ENCODE results near the gene VILL. TPM values are rescaled to one million over a fixed set of nuclear protein-coding genes. Genes with fewer than 3 reads are reported as not detected.
A peak's percentile ranks its signal among the peaks of the same experiment; 100 is the strongest.

Gene VILL
- total RNA-seq, 4 donors from 2014 or later = 5.5 to 13.0 (median 9.5) TPM

GRCh38 chr3:38027466-38028465, 37.2 kb downstream of the VILL start:
- no peak for DNase-seq
- H3K4me3 ChIP-seq (replicated peaks in 1 of 3) = no peak overlapping the region
- H3K4me1 ChIP-seq = peaks cover 39 to 42% of the 10 kb centered on the region in 2 donors
- H3K27ac ChIP-seq = peak overlapping the region in 2 of 3 donors; percentile 81 to 94
- no peaks in the 10 kb centered on the region for H3K9me3 ChIP-seq
- WGBS, 2 donors = 88 to 92% methylated on average over 6 of the region's 6 CpGs
- TF ChIP-seq CTCF (IDR thresholded peaks at IDR 0.05) (no peak), POLR2A (IDR thresholded peaks at IDR 0.05) (no peak)
- H3K36me3 ChIP-seq = no peaks in the 10 kb centered on the region
- H3K27me3 ChIP-seq = no peaks in the 10 kb centered on the region
- intact Hi-C loops (cut with DNase I) = no loop called here

- Histone ChIP-seq H3K27me3 (no peaks in the 10 kb centered on the region), H3K36me3 (no peaks in the 10 kb centered on the region), H3K9me3 (no peaks in the 10 kb centered on the region), H3K4me1 (peaks cover 36% of the 10 kb centered on the region in 2 donors), H3K27ac (peak overlapping the region; percentile 5 to 94 (median 81)), H3K4me3 (replicated peaks in 1 of 3) (peak overlapping the region in 1 of 3 donors; percentile 57)
- intact Hi-C loops (cut with DNase I) = no loop called here
- WGBS, 2 donors = 16 to 28% methylated on average over 23 to 37 of the region's 45 CpGs
- DNase-seq = peak in 1 of 2 donors; percentile 26
- no peak for TF ChIP-seq CTCF (IDR thresholded peaks at IDR 0.05)
- TF ChIP-seq POLR2A (IDR thresholded peaks at IDR 0.05) = no peak
Observed at GRCh38 chr3:38028621-38029361, 38.2 kb downstream of the VILL start.

- peaks cover 34 to 36% of the 10 kb centered on the region in 2 donors for H3K4me1 ChIP-seq
- 2 to 3% methylated on average over 6 to 14 of the region's 75 CpGs for WGBS, 2 donors
- intact Hi-C loops (cut with DNase I) = no loop called here
- no peaks in the 10 kb centered on the region for H3K27me3 ChIP-seq
- no peaks in the 10 kb centered on the region for H3K36me3 ChIP-seq
- TF ChIP-seq CTCF (IDR thresholded peaks at IDR 0.05) (no peak), POLR2A (IDR thresholded peaks at IDR 0.05) (peak in 1 of 2 donors; percentile 61)
- peak; percentile 79 to 80 for DNase-seq
- H3K27ac ChIP-seq = peak within 1 kb of the TSS; percentile 5 to 94 (median 81)
- H3K4me3 ChIP-seq (replicated peaks in 1 of 3) = peak within 1 kb of the TSS in 2 of 3 donors; percentile 7 to 57
- H3K9me3 ChIP-seq = no peaks in the 10 kb centered on the region
Observed at GRCh38 chr3:38029400-38030125, 39.0 kb downstream of the VILL start, which contains the start of gene PLCD1. Gene PLCD1, minus strand, starts transcription at chr3:38029642. Its CDS starts 103 bp downstream, at chr3:38029539.

GRCh38 chr3:38030126-38031021, 39.8 kb downstream of the VILL start:
- no peaks in the 10 kb centered on the region for H3K36me3 ChIP-seq
- intact Hi-C loops (cut with DNase I) = no loop called here
- H3K4me1 ChIP-seq = peaks cover 31 to 33% of the 10 kb centered on the region in 2 donors
- no peak for DNase-seq
- WGBS, 2 donors = 54% methylated on average over 7 to 8 of the region's 8 CpGs
- no peaks in the 10 kb centered on the region for H3K27me3 ChIP-seq
- H3K9me3 ChIP-seq = no peaks in the 10 kb centered on the region
- no peak for TF ChIP-seq CTCF (IDR thresholded peaks at IDR 0.05)
- TF ChIP-seq POLR2A (IDR thresholded peaks at IDR 0.05) = no peak
- peak overlapping the region in 2 of 3 donors; percentile 7 to 57 for H3K4me3 ChIP-seq (replicated peaks in 1 of 3)
- H3K27ac ChIP-seq = peak overlapping the region; percentile 41 to 94 (median 81)
